22Rv1 (cell line): Measurements from ENCODE around the gene DOCK8.

Experiments
- CTCF ChIP-seq: fragments of 450-650 bp; IDR thresholded peaks from 2 replicates; pipeline ENCODE4 v1.5.1; 2017; ENCODE audit warnings: mild to moderate bottlenecking
- ZFX ChIP-seq: fragments of 450-650 bp; IDR thresholded peaks from 2 replicates; pipeline ENCODE4 v1.6.1; 2017; ENCODE audit warnings: antibody characterized with exemption, borderline replicate concordance

GRCh38 chr9:248278-248961 is 33.8 kb downstream of the DOCK8 start:
- TF ChIP-seq CTCF (no peak), ZFX (no peak)
